SK-N-SH (cell line): ENCODE data around the gene PDZD2.
A peak's percentile ranks its signal among the peaks of the same experiment; 100 is the strongest.

ENCODE experiments used
- EP300 ChIP-seq, 2 experiments: IDR thresholded peaks; 2 replicates each; pipeline versions ENCODE4 v1.4.0 to v1.6.1; 2012; ENCODE audit warnings: borderline replicate concordance in 1 of 2, low read depth in 1 of 2, low read length in 1 of 2
- FOXM1 ChIP-seq: IDR thresholded peaks from 2 replicates; pipeline ENCODE4 v1.4.0; 2012; ENCODE audit warnings: low read depth, mild to moderate bottlenecking
- POLR2AphosphoS5 ChIP-seq: IDR thresholded peaks from 2 replicates; pipeline ENCODE4 v1.6.1; 2012; ENCODE audit warnings: low read depth, low read length
- SMC3 ChIP-seq: IDR thresholded peaks from 2 replicates; pipeline ENCODE4 v1.6.1; 2012; ENCODE audit warnings: low read depth, low read length, improper control_type of control experiment
- TCF12 ChIP-seq: IDR thresholded peaks from 2 replicates; pipeline ENCODE4 v1.4.0; 2012
- USF1 ChIP-seq: IDR thresholded peaks from 2 replicates; pipeline ENCODE4 v1.4.0; 2012; ENCODE audit warnings: low read depth, borderline replicate concordance
- TF ChIP-seq, protein P1 (sequence below): IDR thresholded peaks from 2 replicates; pipeline ENCODE4 v1.4.0; 2012; ENCODE audit warnings: low read depth
- TF ChIP-seq, protein P2 (sequence below): IDR thresholded peaks from 2 replicates; pipeline ENCODE4 v1.4.0; 2012; ENCODE audit warnings: low read depth, borderline replicate concordance
- TF ChIP-seq, protein P3 (sequence below): fragments of 200-600 bp; sonication (generic); IDR thresholded peaks from 2 replicates; pipeline ENCODE4 v1.6.1; 2017; ENCODE audit warnings: antibody characterized with exemption, mild to moderate bottlenecking, moderate library complexity

DNA sequence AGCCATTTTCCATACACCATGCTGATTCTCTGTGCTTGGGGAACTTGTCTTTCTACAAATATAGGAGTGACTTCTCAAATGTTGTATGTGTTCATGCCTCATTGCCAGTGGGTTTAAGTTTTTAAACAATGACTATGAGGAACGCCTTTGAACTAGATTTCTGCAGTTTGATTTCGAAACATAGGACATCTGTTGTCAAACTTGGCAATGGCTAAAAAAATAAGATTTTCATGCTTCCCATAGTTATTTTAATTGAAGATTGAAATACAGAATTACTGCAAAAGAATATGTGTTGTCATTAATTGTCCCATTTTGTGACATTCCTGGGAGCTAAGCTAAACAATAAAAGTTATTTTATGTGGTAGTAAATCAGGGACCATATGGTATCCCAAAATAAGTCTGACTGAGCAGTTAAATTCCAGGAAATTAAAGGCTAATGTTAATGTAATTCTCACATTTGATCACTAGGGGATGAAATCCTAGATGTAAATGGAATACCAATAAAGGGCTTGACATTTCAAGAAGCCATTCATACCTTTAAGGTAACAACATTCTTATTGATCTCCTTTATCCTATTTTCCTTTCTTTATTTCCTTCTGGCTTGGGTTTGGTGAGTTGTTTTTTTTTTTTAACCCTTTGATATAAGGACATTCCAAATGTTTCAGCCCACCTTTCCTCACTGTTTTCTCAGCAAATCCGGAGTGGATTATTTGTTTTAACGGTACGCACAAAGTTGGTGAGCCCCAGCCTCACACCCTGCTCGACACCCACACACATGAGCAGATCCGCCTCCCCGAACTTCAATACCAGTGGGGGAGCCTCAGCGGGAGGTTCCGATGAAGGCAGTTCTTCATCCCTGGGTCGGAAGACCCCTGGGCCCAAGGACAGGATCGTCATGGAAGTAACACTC, 418.5 kb downstream of the PDZD2 start:
- TF ChIP-seq, protein P1, sequence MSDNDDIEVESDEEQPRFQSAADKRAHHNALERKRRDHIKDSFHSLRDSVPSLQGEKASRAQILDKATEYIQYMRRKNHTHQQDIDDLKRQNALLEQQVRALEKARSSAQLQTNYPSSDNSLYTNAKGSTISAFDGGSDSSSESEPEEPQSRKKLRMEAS = no peak
- TF ChIP-seq EP300 (IDR thresholded peaks at IDR 0.05; ENCODE audit: borderline replicate concordance in 1 of 2, low read depth in 1 of 2, low read length in 1 of 2) (no peak), POLR2AphosphoS5 (no peak), TCF12 (no peak), SMC3 (no peak), FOXM1 (no peak), USF1 (no peak)
- TF ChIP-seq, protein P2, sequence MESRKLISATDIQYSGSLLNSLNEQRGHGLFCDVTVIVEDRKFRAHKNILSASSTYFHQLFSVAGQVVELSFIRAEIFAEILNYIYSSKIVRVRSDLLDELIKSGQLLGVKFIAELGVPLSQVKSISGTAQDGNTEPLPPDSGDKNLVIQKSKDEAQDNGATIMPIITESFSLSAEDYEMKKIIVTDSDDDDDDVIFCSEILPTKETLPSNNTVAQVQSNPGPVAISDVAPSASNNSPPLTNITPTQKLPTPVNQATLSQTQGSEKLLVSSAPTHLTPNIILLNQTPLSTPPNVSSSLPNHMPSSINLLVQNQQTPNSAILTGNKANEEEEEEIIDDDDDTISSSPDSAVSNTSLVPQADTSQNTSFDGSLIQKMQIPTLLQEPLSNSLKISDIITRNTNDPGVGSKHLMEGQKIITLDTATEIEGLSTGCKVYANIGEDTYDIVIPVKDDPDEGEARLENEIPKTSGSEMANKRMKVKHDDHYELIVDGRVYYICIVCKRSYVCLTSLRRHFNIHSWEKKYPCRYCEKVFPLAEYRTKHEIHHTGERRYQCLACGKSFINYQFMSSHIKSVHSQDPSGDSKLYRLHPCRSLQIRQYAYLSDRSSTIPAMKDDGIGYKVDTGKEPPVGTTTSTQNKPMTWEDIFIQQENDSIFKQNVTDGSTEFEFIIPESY = no peak
- TF ChIP-seq, protein P3, sequence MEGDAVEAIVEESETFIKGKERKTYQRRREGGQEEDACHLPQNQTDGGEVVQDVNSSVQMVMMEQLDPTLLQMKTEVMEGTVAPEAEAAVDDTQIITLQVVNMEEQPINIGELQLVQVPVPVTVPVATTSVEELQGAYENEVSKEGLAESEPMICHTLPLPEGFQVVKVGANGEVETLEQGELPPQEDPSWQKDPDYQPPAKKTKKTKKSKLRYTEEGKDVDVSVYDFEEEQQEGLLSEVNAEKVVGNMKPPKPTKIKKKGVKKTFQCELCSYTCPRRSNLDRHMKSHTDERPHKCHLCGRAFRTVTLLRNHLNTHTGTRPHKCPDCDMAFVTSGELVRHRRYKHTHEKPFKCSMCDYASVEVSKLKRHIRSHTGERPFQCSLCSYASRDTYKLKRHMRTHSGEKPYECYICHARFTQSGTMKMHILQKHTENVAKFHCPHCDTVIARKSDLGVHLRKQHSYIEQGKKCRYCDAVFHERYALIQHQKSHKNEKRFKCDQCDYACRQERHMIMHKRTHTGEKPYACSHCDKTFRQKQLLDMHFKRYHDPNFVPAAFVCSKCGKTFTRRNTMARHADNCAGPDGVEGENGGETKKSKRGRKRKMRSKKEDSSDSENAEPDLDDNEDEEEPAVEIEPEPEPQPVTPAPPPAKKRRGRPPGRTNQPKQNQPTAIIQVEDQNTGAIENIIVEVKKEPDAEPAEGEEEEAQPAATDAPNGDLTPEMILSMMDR = peak; percentile 47
